Thyroid gland (tissue), 4 donors: Measurements from ENCODE around the gene KIRREL3.

Source experiments
- CTCF ChIP-seq, 6 experiments: fragments of 200-600 bp in 3 of 6; fragments of 450-650 bp in 3 of 6; sonication (generic) in 3 of 6; IDR thresholded peaks; one replicate each; pipeline ENCODE4 v1.5.1; 2016 to 2019; ENCODE audit warnings: antibody characterized with exemption in 6 of 6, mild to moderate bottlenecking in 2 of 6, inconsistent platforms in 1 of 6, moderate library complexity in 1 of 6
- POLR2A ChIP-seq, 2 donors: fragments of 450-650 bp; IDR thresholded peaks; one replicate each; pipeline ENCODE4 v1.6.1; 2017; ENCODE audit warnings: antibody characterized with exemption in 2 of 2, mild to moderate bottlenecking in 2 of 2, moderate library complexity in 1 of 2

GRCh38 chr11:126419801-126420697, 580.5 kb downstream of the KIRREL3 start:
- TF ChIP-seq CTCF (IDR thresholded peaks at IDR 0.05) (no peak), POLR2A (IDR thresholded peaks at IDR 0.05) (no peak)
